Measurements from ENCODE around the gene RPS6KA3.
"Not testable (repeated sequence)": the region's sequence is repeated elsewhere in the genome, so short reads cannot be mapped to it uniquely, and the experiment has no call there.

RPS6KA3 gene

GRCh38 chrX:20263474-20263873, 3.2 kb downstream of the RPS6KA3 start:
- no peak for DNase-seq

DNA sequence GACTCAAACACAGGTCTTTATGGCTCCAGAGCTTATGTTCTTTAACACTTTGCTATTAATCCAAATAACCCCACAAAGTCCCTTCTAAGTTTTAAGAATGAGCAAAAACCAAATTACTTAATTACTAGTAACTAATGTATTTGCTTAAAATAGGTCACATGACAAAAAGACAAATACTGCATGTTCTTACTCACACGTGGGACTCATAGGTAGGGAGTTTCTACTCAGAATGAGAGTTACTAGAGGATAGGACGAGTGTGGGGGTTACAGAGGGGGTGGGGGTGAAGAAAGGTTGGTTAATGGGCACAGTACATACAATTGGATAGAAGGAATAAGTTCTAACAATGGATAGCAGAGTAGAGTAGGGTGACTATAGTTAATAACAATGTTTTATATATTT, 5.8 kb downstream of the RPS6KA3 start:
- DNase-seq: no peak

GRCh38 chrX:20254712-20255299, 11.9 kb downstream of the RPS6KA3 start:
- DNase-seq: no peak

- DNase-seq: no peak
Measured at GRCh38 chrX:20253232-20253543, 13.5 kb downstream of the RPS6KA3 start.

DNA sequence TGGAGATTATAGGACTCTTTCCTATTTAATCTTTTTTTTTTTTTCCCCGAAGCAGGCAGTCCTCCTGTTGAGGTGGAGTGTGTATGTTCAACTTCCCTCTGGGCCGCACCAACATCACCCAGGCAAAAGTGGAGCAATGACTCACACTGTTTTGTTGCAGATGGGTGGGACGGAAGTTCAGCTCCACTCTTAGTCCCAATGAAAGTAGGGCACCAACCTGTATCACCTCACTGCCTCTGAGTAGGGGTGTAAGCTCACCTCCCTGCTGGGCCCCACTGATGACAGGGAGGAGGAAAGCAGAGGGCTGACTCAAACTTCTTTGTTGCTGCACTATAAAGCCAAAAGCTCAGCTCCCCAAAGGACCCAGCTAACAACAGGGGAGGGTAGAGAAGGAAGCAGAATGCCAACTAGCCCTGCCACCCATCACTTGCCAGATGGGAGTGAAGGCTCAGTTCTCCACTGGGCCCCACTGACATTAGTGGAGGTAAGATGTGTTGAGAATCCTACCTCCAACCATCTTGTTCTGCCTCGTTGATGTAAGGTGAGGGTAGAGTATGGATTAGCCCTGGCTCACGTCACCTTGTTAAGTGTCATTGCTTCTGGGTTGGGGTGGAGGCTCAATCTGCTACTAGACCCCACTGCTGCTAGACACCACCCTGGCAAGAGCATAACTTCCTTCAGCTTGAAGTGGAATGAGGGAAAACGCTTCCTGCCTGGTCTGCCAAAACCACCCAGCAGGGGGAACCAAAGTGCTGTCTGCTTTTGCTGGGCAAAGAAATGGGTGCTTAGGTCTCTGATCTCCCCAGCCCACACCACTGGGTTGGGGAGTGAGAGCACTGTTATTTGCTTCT, 14.1 kb downstream of the RPS6KA3 start:
- DNase-seq: no peak

- DNase-seq: no peak
Measured at GRCh38 chrX:20251691-20252090, 15.0 kb downstream of the RPS6KA3 start.

DNA sequence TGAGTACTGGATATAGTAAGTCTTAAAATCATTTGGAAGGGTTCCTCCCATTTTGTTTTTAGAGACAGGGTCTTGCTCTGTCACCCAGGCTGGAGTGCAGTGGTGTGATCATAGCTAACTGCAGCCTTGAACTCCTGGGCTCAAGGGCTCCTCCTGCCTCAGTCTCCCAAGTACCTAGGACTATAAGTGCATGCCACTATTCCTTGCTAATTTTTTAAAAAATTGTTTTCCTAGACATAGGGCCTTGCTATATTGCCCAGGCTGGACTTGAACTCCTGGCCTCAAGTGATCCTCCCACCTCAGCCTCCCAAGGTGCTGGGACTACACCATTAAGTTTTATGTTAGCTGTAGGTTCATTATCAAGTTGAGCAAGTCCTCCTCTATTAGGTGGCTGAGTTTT, 16.6 kb downstream of the RPS6KA3 start:
- not testable (repeated sequence) for DNase-seq

GRCh38 chrX:20248592-20249192, 18.0 kb downstream of the RPS6KA3 start:
- no peak for DNase-seq

GRCh38 chrX:20244931-20245330, 21.8 kb downstream of the RPS6KA3 start:
- no peak for DNase-seq

- DNase-seq: no peak
Measured at GRCh38 chrX:20240201-20240600, 26.5 kb downstream of the RPS6KA3 start.

DNA sequence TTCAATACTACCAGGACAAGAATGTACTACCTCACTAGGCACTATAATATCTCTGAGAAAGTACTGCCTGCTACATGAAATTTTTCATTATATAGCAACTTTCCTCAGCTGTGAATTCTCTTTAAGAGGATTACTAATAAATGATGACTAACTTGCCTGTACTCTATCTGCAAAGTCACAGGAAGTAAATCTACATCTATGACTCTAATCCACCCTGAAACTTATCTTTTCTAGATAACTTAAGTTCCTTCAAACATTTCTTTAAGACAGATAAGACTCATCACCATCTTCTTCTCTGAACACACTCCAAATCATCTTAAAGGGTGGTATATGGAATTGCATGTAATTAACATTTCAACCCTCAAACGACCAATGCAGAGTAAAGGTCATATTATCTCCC, 28.8 kb downstream of the RPS6KA3 start:
- no peak for DNase-seq

GRCh38 chrX:20235755-20236154, 31.0 kb downstream of the RPS6KA3 start:
- DNase-seq: no peak

GRCh38 chrX:20233336-20233735, 33.4 kb downstream of the RPS6KA3 start:
- DNase-seq: no peak

DNA sequence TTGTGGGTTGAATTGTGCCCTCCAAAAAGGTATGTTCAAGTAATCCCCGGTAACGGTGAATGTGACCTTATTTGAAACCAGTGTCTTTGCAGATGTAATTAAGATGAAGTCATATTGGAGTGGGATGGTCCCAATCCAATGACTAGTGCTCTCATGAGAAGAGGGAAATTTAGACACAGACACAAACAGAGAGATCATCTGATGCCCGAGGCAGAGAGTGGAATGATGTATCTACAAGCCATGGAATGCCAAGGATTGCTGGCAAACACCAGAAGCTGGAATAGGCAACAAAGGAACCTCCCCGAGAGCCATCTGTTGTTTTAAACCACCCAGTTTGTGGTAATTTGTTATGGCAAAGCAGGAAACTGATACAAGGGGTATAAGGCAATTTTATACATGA, 35.1 kb downstream of the RPS6KA3 start:
- DNase-seq: no peak

DNA sequence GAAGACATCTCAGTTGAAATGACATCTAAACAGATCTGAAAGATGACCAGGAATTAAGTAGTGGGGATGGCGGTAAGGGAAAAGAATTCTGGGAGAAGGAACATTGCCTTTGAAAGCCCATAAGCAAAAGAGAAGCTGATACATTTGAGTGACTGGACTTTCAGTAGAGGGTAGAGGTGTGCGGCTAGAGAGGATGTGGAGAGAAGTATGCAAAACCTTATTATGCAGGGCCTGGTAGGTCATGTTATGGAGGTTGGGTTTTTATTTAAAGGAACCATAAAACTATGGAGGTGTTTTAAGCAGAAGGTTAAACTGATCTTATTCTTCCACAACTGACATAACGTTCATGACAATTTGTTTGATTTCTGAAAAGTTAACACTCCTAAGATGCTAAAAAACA, 36.3 kb downstream of the RPS6KA3 start:
- no peak for DNase-seq

DNA sequence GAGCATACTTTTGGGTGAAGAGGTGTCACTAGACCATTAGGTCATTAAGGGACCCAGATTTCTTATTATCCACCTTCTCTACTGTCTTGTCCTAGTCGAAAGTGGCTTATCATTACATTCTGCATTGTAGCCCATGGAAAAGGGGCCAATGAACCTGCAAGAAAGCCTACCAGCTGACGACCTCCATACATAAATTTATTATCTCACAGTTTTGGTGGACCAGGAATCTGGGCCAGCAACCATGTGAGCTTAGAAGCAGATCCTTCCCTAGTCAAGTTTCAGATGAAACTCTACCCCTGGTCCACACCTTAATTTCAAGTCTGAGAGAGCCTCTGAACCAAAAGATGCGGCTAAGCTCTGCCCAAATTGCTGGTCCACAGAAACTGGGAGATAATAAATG, 37.6 kb downstream of the RPS6KA3 start:
- no peak for DNase-seq

DNA sequence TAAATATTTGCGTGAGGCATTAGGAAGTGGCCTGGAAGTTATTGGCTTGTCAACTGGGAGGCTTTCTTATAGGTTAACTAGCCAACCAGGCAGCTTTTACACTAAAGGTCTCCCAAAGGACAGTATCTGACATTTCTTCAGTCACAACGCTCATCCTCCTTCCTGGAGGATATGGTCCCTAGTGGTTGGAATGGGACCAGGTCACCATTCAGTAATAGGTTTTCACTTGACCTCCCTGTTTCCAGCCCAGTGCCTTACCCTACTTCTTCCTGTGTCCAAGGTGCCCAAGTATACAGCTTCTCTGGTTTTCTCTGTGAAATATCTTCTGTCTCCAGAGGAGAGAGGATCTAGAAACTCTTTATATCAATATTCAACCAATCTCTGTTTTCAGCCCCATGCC, 38.5 kb downstream of the RPS6KA3 start:
- no peak for DNase-seq

- DNase-seq: no peak
Measured at GRCh38 chrX:20227116-20227515, 39.6 kb downstream of the RPS6KA3 start.

GRCh38 chrX:20225488-20225833, 41.2 kb downstream of the RPS6KA3 start:
- DNase-seq: no peak

- no peak for DNase-seq
Measured at GRCh38 chrX:20224814-20225487, 41.8 kb downstream of the RPS6KA3 start.

DNA sequence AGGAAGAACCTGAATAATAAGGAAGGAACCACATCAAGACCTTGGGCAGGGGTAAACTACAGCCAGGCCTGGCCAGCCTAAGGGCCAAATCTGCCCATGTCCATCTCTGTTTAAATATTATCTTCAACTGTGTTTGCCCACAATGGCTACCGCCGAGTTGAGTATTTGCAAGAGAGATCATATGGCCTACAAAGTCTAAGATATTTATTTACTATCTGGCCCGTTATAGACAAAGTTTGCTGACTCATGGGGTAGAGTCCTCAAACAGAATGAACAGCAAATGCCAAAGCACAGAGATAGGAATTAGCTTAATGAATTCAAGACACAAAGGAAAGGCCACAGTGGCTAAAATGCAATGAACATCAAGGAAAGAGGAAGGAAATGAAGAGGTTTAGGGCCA, 44.8 kb downstream of the RPS6KA3 start:
- no peak for DNase-seq

DNA sequence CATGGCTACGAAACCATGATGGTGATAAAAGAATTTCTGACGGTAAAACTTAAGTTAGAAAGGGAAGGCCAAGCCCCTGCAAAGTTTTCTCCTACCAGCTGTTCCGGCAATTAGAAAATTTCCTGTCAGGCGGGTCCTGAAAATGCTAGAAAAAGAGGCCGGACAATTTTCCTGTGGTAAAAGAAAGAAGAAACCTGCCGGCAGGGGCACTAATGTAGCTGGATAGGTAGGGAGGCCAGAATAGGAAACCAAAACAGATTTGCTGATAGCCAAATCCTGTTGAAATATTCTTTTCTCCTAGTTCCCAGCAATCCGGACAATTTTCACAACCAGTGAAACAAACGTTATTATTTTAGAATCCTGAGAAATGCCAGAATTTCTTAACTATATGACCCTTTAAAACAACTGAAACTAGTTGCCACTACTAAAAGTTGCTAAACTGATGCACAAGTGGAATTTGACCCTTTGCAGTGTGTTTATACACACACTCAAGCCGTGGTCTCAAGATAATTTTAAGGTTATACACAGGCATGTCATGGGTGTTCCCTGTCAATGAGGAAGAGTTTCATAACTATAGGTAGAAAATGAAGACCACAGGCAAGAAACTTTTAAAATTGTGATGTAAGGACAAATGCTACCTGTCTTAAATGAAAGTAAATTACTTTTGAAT, 47.7 kb downstream of the RPS6KA3 start:
- DNase-seq: no peak

DNA sequence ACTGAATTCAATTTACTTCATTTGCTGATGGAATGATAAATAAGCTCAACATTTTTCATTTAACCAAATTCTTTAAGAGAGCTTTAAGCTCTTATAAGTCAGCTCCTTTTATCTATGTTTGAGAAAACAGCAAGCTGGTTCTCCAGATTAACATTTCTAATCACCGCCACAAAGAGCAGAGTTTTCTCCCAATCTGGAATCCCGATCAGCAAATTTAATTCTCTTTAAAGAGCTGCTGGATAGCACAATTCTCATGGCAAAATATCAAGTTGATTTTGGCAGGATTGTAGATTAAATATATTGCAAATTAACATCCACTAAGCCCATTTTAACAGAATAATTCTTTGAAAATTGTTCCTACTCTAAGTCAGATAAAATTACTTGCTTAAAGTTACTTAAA, 48.8 kb downstream of the RPS6KA3 start:
- DNase-seq: no peak

Data from NCI-H1105 treated with DMSO at 0.1 percent for 48 hours (cell line).